GM21529 (cell line): ENCODE measurements around the gene KIAA1328.
"Not testable (repeated sequence)": the region's sequence is repeated elsewhere in the genome, so short reads cannot be mapped to it uniquely, and the experiment has no call there.

Source experiments
- ATAC-seq: cut with Tn5 transposase; IDR thresholded peaks from one replicate; pipeline ENCODE4 v1.9.1; 2021; ENCODE audit not compliant: unreplicated experiment

Gene KIAA1328

GRCh38 chr18:36885981-36886380 is 57.1 kb downstream of the KIAA1328 start:
- no peak for ATAC-seq

GRCh38 chr18:36887114-36887513 is 58.2 kb downstream of the KIAA1328 start:
- ATAC-seq = no peak

- no peak for ATAC-seq
Measured at GRCh38 chr18:36887864-36888263, 58.9 kb downstream of the KIAA1328 start.

GRCh38 chr18:36888778-36889177 is 59.9 kb downstream of the KIAA1328 start:
- ATAC-seq = no peak

- ATAC-seq = no peak
Measured at GRCh38 chr18:36889321-36889720, 60.4 kb downstream of the KIAA1328 start.

- peak; percentile 57 for ATAC-seq
Measured at GRCh38 chr18:36889742-36890141, 60.8 kb downstream of the KIAA1328 start.

GRCh38 chr18:36890598-36890997 is 61.7 kb downstream of the KIAA1328 start:
- no peak for ATAC-seq

GRCh38 chr18:36893227-36893626 is 64.3 kb downstream of the KIAA1328 start:
- no peak for ATAC-seq

- ATAC-seq = no peak
Measured at GRCh38 chr18:36895606-36896005, 66.7 kb downstream of the KIAA1328 start.

GRCh38 chr18:36897253-36897652 is 68.3 kb downstream of the KIAA1328 start:
- no peak for ATAC-seq

- no peak for ATAC-seq
Measured at GRCh38 chr18:36899289-36899688, 70.4 kb downstream of the KIAA1328 start.

GRCh38 chr18:36900466-36900865 is 71.5 kb downstream of the KIAA1328 start:
- ATAC-seq = no peak

- no peak for ATAC-seq
Measured at GRCh38 chr18:36901277-36901701, 72.4 kb downstream of the KIAA1328 start.

- no peak for ATAC-seq
Measured at GRCh38 chr18:36903215-36903928, 74.4 kb downstream of the KIAA1328 start.

- no peak for ATAC-seq
Measured at GRCh38 chr18:36905571-36905970, 76.6 kb downstream of the KIAA1328 start.

GRCh38 chr18:36909282-36909681 is 80.4 kb downstream of the KIAA1328 start:
- ATAC-seq = not testable (repeated sequence)

- ATAC-seq = no peak
Measured at GRCh38 chr18:36912887-36913286, 84.0 kb downstream of the KIAA1328 start.

GRCh38 chr18:36917907-36918306 is 89.0 kb downstream of the KIAA1328 start:
- no peak for ATAC-seq

GRCh38 chr18:36929601-36930000 is 100.7 kb downstream of the KIAA1328 start:
- no peak for ATAC-seq

GRCh38 chr18:36931106-36931505 is 102.2 kb downstream of the KIAA1328 start:
- no peak for ATAC-seq

GRCh38 chr18:36933552-36933951 is 104.6 kb downstream of the KIAA1328 start:
- no peak for ATAC-seq

GRCh38 chr18:36934884-36935283 is 106.0 kb downstream of the KIAA1328 start:
- no peak for ATAC-seq

GRCh38 chr18:36942264-36942663 is 113.3 kb downstream of the KIAA1328 start:
- no peak for ATAC-seq
